H9 (cell line): ENCODE results near the gene MYO18A. TPM values are rescaled to one million over a fixed set of nuclear protein-coding genes. Genes with fewer than 3 reads are reported as not detected.

Experiments
- DNase-seq: peaks from one replicate; pipeline ENCODE4 v3.0.0-alpha.2; 2017
- H2AFZ ChIP-seq: one replicate; pipeline ENCODE4 v1.6.1; 2013; ENCODE audit warnings: mild to moderate bottlenecking, low read length, control low read depth, moderate library complexity
- H2AK5ac ChIP-seq: 2 replicates; pipeline ENCODE4 v1.6.1; 2013; ENCODE audit warnings: low read length, control low read depth, mixed read lengths; ENCODE audit not compliant: insufficient read length
- H2BK120ac ChIP-seq: one replicate; pipeline ENCODE4 v1.6.1; 2013; ENCODE audit warnings: low read depth, mild to moderate bottlenecking, low read length, control low read depth, inconsistent platforms; ENCODE audit not compliant: poor library complexity, severe bottlenecking
- H2BK12ac ChIP-seq: 2 replicates; pipeline ENCODE4 v1.6.1; 2013; ENCODE audit warnings: low read length, control low read depth, mixed read lengths, low read depth; ENCODE audit not compliant: insufficient read length
- H2BK15ac ChIP-seq: 2 replicates; pipeline ENCODE4 v1.6.1; 2013; ENCODE audit warnings: low read depth, low read length, control low read depth
- H2BK20ac ChIP-seq: one replicate; pipeline ENCODE4 v1.6.1; 2013; ENCODE audit warnings: low read depth, mild to moderate bottlenecking, low read length, control low read depth, inconsistent platforms; ENCODE audit not compliant: poor library complexity, severe bottlenecking
- H2BK5ac ChIP-seq: 2 replicates; pipeline ENCODE4 v1.6.1; 2013; ENCODE audit warnings: low read length, control low read depth, mixed read lengths; ENCODE audit not compliant: insufficient read length
- H3K14ac ChIP-seq: 2 replicates; pipeline ENCODE4 v1.6.1; 2013; ENCODE audit warnings: low read length, control low read depth; ENCODE audit not compliant: insufficient read depth
- H3K18ac ChIP-seq: 2 replicates; pipeline ENCODE4 v1.6.1; 2013; ENCODE audit warnings: low read depth, mild to moderate bottlenecking, mixed read lengths, low read length, control low read depth; ENCODE audit not compliant: insufficient read length
- H3K23ac ChIP-seq: 2 replicates; pipeline ENCODE4 v1.6.1; 2013; ENCODE audit warnings: low read length, control low read depth, mixed read lengths, low read depth; ENCODE audit not compliant: insufficient read length
- H3K23me2 ChIP-seq: 2 replicates; pipeline ENCODE4 v1.6.1; 2013; ENCODE audit warnings: low read depth, mild to moderate bottlenecking, mixed read lengths, low read length, control low read depth; ENCODE audit not compliant: insufficient read length, poor library complexity, severe bottlenecking
- H3K27ac ChIP-seq: 2 replicates; pipeline ENCODE4 v1.5.1; 2013; ENCODE audit warnings: low read length, control low read depth, mixed read lengths, low read depth; ENCODE audit not compliant: insufficient read length
- H3K27me3 ChIP-seq: 2 replicates; pipeline ENCODE4 v1.6.1; 2013; ENCODE audit warnings: low read length, control low read depth, inconsistent platforms; ENCODE audit not compliant: insufficient read depth
- H3K4ac ChIP-seq: 2 replicates; pipeline ENCODE4 v1.6.1; 2013; ENCODE audit warnings: low read depth, mild to moderate bottlenecking, control low read depth, inconsistent platforms, low read length, moderate library complexity
- H3K4me1 ChIP-seq: 2 replicates; pipeline ENCODE4 v1.6.1; 2013; ENCODE audit warnings: low read length, control low read depth, inconsistent platforms; ENCODE audit not compliant: insufficient read depth
- H3K4me2 ChIP-seq: 2 replicates; pipeline ENCODE4 v1.6.1; 2013; ENCODE audit warnings: low read length, control low read depth, mixed read lengths; ENCODE audit not compliant: insufficient read length, insufficient read depth
- H3K56ac ChIP-seq: 2 replicates; pipeline ENCODE4 v1.6.1; 2013; ENCODE audit warnings: low read depth, mild to moderate bottlenecking, mixed read lengths, low read length, control low read depth; ENCODE audit not compliant: insufficient read length
- H3K79me1 ChIP-seq: 2 replicates; pipeline ENCODE4 v1.6.1; 2013; ENCODE audit warnings: low read depth, mild to moderate bottlenecking, moderate library complexity, low read length, control low read depth, inconsistent platforms; ENCODE audit not compliant: insufficient read depth, poor library complexity, severe bottlenecking
- H3K79me2 ChIP-seq: 2 replicates; pipeline ENCODE4 v1.6.1; 2013; ENCODE audit warnings: low read length, control low read depth, inconsistent platforms; ENCODE audit not compliant: insufficient read depth
- H3K9ac ChIP-seq: 2 replicates; pipeline ENCODE4 v1.6.1; 2013; ENCODE audit warnings: low read length, control low read depth, mixed read lengths; ENCODE audit not compliant: insufficient read length; ENCODE audit errors: extremely low read depth
- H3K9me3 ChIP-seq: one replicate; pipeline ENCODE4 v1.6.1; 2013; ENCODE audit warnings: low read depth, low read length, inconsistent platforms; ENCODE audit not compliant: control insufficient read depth
- H3T11ph ChIP-seq: one replicate; pipeline ENCODE4 v1.6.1; 2013; ENCODE audit warnings: mild to moderate bottlenecking, low read length, control low read depth, inconsistent platforms
- H4K20me1 ChIP-seq: one replicate; pipeline ENCODE4 v1.6.1; 2013; ENCODE audit not compliant: control insufficient read depth, insufficient read length, insufficient read depth
- H4K5ac ChIP-seq: 2 replicates; pipeline ENCODE4 v1.6.1; 2013; ENCODE audit warnings: low read depth, mild to moderate bottlenecking, mixed read lengths, low read length, control low read depth; ENCODE audit not compliant: insufficient read length
- H4K8ac ChIP-seq: replicated peaks from 2 replicates; pipeline ENCODE4 v1.6.1; 2013; ENCODE audit warnings: low read length, control low read depth, mixed read lengths, low read depth; ENCODE audit not compliant: insufficient read length
- H4K91ac ChIP-seq: 2 replicates; pipeline ENCODE4 v1.6.1; 2013; ENCODE audit warnings: low read depth, mild to moderate bottlenecking, moderate library complexity, mixed read lengths, low read length, control low read depth; ENCODE audit not compliant: insufficient read length
- H3K27ac Mint-ChIP-seq, 3 experiments: 2 replicates in 2 of 3; 3 replicates in 1 of 3; pipeline ENCODE4 v1.8.0; 2020 to 2021; ENCODE audit warnings: mixed read lengths in 3 of 3, mild to moderate bottlenecking in 1 of 3, moderate library complexity in 1 of 3
- H3K27me3 Mint-ChIP-seq: 2 replicates; pipeline ENCODE4 v1.8.0; 2021; ENCODE audit warnings: low read depth, mild to moderate bottlenecking, moderate library complexity, mixed read lengths
- H3K36me3 Mint-ChIP-seq, 3 experiments: 2 replicates in 2 of 3; 3 replicates in 1 of 3; pipeline ENCODE4 v1.8.0; 2020 to 2021; ENCODE audit warnings: low read depth in 3 of 3, mixed read lengths in 3 of 3; ENCODE audit not compliant: insufficient read depth in 1 of 3
- H3K4me1 Mint-ChIP-seq, 2 experiments: 2 replicates each; pipeline ENCODE4 v1.8.0; 2020; ENCODE audit warnings: mixed read lengths in 2 of 2
- H3K4me3 Mint-ChIP-seq, 2 experiments: 2 replicates in 1 of 2; 3 replicates in 1 of 2; pipeline ENCODE4 v1.8.0; 2020 to 2021; ENCODE audit warnings: mild to moderate bottlenecking in 2 of 2, mixed read lengths in 2 of 2, moderate library complexity in 1 of 2
- H3K9me3 Mint-ChIP-seq, 2 experiments: 2 replicates in 1 of 2; 3 replicates in 1 of 2; pipeline ENCODE4 v1.8.0; 2020; ENCODE audit warnings: mild to moderate bottlenecking in 2 of 2, mixed read lengths in 2 of 2, moderate library complexity in 1 of 2
- CTCF ChIP-seq: fragments of 200-600 bp; sonication (generic); conservative IDR thresholded peaks from 3 replicates; pipeline ENCODE4 v1.8.0; 2021; ENCODE audit warnings: antibody characterized with exemption, mild to moderate bottlenecking
- WGBS: extraction: QIAGEN DNeasy Blood & Tissue Kit; methylation state at CpG from one replicate; pipeline ENCODE4 v1.1.7; 2013; ENCODE audit warnings: missing lambda C conversion rate, low lambda C conversion rate, mixed read lengths; ENCODE audit not compliant: insufficient read length; ENCODE audit errors: extremely low coverage; 5-methylcytosine and 5-hydroxymethylcytosine counted together
- total RNA-seq: library from RNA; stranded (reverse); gene quantifications from 2 replicates; pipeline ENCODE4 v1.2.1, GENCODE V29; 2021

Gene MYO18A
- total RNA-seq, 1 experiment from 2014 or later: 21.6 TPM

DNA sequence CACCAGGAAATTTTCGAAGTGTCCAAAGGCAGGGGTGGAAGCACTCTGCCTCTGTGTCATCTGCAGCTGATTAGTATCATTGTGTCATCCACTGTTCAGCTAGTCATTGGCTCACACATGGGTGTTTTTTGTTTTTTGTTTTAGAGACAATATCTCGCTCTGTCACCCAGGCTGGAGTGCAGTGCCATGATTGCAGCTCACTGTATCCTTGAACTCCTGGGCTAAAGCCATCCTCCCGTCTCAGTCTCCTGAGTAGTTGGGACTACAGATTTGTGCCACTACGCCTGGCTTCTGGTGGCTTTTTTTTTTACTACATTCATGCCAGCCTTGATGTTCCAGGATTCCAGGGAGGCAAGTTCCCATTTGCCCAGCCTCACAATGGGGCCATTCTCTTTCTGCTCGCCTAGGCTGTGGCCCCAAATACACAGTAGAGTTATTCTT lies 32.5 kb upstream of the MYO18A start:
- Mint-ChIP-seq H3K27ac (peak overlapping the region in 1 of 3 experiments; percentile 18; a peak in 1 of 7 replicates), H3K4me1 (peaks cover 12 to 16% of the 10 kb centered on the region in 2 experiments)
- H4K20me1 ChIP-seq: no peaks in the 10 kb centered on the region

More for the DNA sequence above, 32.5 kb upstream of the MYO18A start:
- peaks cover 4% of the 10 kb centered on the region; the same call in 1 of the 2 replicates for H3K4me1 ChIP-seq
- H2BK15ac ChIP-seq: no peak overlapping the region
- WGBS: no CpG with 5 or more reads among the region's 5 CpGs
- H3K4me3 Mint-ChIP-seq: no peak overlapping the region; a peak in 1 of 5 replicates
- H2BK20ac ChIP-seq: no peak overlapping the region
- no peak overlapping the region for H3K14ac ChIP-seq
- no peak overlapping the region for H2AFZ ChIP-seq
- no peaks in the 10 kb centered on the region for H3K9me3 Mint-ChIP-seq
- no peaks in the 10 kb centered on the region for H3K27me3 Mint-ChIP-seq
- H2BK12ac ChIP-seq: no peak overlapping the region
- no peak overlapping the region for H2BK5ac ChIP-seq
- no peak overlapping the region for H3K9ac ChIP-seq
- H3K23ac ChIP-seq: no peak overlapping the region
- no peak overlapping the region for H3K27ac ChIP-seq
- no peak overlapping the region for H3K4ac ChIP-seq
- no peaks in the 10 kb centered on the region for H3K9me3 ChIP-seq
- no peak overlapping the region for H3K18ac ChIP-seq
- no peaks in the 10 kb centered on the region for H3K23me2 ChIP-seq
- H3K27me3 ChIP-seq: no peaks in the 10 kb centered on the region
- H3K79me2 ChIP-seq: no peaks in the 10 kb centered on the region
- no peak overlapping the region for H2AK5ac ChIP-seq
- no peak for DNase-seq
- no peak overlapping the region for H4K91ac ChIP-seq
- H2BK120ac ChIP-seq: no peak overlapping the region
- no peak overlapping the region for H4K8ac ChIP-seq
- H3K4me2 ChIP-seq: no peak overlapping the region
- H3K36me3 Mint-ChIP-seq: no peaks in the 10 kb centered on the region; a peak in 1 of 7 replicates
- H3K56ac ChIP-seq: no peak overlapping the region
- no peak for TF ChIP-seq CTCF
- H3K79me1 ChIP-seq: no peaks in the 10 kb centered on the region
- H3T11ph ChIP-seq: no peak overlapping the region
- no peak overlapping the region for H4K5ac ChIP-seq
